Breast epithelium (tissue), 3 donors: Measurements from ENCODE around the gene MDM1.

Source experiments
- POLR2A ChIP-seq: fragments of 450-650 bp; IDR thresholded peaks from one replicate; pipeline ENCODE4 v1.6.1; 2016; ENCODE audit warnings: antibody characterized with exemption, mild to moderate bottlenecking, moderate library complexity
- POLR2AphosphoS5 ChIP-seq, 3 donors: sonication (generic); formaldehyde crosslinking; IDR thresholded peaks; one replicate each; pipeline ENCODE4 v1.6.1; 2017; ENCODE audit warnings: antibody characterized with exemption in 3 of 3
- TF ChIP-seq, protein P1 (sequence below), 3 donors: fragments of 450-650 bp; IDR thresholded peaks; one replicate each; pipeline ENCODE4 v1.5.1; 2016 to 2017; ENCODE audit warnings: antibody characterized with exemption in 3 of 3, mild to moderate bottlenecking in 3 of 3, moderate library complexity in 3 of 3

- TF ChIP-seq, protein P1, sequence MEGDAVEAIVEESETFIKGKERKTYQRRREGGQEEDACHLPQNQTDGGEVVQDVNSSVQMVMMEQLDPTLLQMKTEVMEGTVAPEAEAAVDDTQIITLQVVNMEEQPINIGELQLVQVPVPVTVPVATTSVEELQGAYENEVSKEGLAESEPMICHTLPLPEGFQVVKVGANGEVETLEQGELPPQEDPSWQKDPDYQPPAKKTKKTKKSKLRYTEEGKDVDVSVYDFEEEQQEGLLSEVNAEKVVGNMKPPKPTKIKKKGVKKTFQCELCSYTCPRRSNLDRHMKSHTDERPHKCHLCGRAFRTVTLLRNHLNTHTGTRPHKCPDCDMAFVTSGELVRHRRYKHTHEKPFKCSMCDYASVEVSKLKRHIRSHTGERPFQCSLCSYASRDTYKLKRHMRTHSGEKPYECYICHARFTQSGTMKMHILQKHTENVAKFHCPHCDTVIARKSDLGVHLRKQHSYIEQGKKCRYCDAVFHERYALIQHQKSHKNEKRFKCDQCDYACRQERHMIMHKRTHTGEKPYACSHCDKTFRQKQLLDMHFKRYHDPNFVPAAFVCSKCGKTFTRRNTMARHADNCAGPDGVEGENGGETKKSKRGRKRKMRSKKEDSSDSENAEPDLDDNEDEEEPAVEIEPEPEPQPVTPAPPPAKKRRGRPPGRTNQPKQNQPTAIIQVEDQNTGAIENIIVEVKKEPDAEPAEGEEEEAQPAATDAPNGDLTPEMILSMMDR (IDR thresholded peaks at IDR 0.05) = no peak
- no peak for TF ChIP-seq POLR2AphosphoS5 (IDR thresholded peaks at IDR 0.05)
- TF ChIP-seq POLR2A = no peak
These were observed 38.8 kb downstream of the MDM1 start for GRCh38 chr12:68293347-68293746.
